K562 (cell line): ENCODE measurements around the gene CABP7. TPM values are rescaled to one million over a fixed set of nuclear protein-coding genes. Genes with fewer than 3 reads are reported as not detected.

ENCODE experiments used
- ATAC-seq: fragments of 200-7000 bp; cut with Tn5 transposase; 3 replicates; pipeline ENCODE4 v1.9.1; 2020; ENCODE audit warnings: moderate library complexity
- BruUV-seq: library from RNA; stranded (reverse); fragments of 400-500 nt; replicated peaks from 2 replicates; lab custom pipeline; 2021; lab: Mats Ljungman, UMichigan
- CTCF ChIA-PET: fragments of 300-600 bp; formaldehyde crosslinking; extraction: SDS; loops from one replicate; lab custom pipeline; 2021; ENCODE audit warnings: low intra/inter-chr PET ratio; lab: Yijun Ruan, JAX
- POLR2A ChIA-PET: fragments of 300-600, 350-650 bp; sonication (Branson Sonifier 250); formaldehyde crosslinking; extraction: SDS; loops from one replicate; lab custom pipeline; 2021; ENCODE audit warnings: antibody characterized with exemption, inconsistent platforms; lab: Yijun Ruan, JAX
- DNase-seq, 4 experiments: peaks; one replicate each; pipeline versions ENCODE4 v3.0.0 to v3.0.0-alpha.2; 2011 to 2018; ENCODE audit warnings: low spot score in 3 of 4, mixed read lengths in 3 of 4; ENCODE audit errors: extremely low read depth in 1 of 4
- FAIRE-seq: peaks from 2 replicates; lab custom pipeline; 2011; peaks lifted over from hg19 to GRCh38; lab: Jason Lieb, UNC
- H2AFZ ChIP-seq: 2 replicates; pipeline ENCODE4 v1.6.0; 2011; ENCODE audit warnings: low read depth, low read length, control low read depth, inconsistent platforms
- H3K27ac ChIP-seq: fragments of 200-600 bp; 3 replicates; pipeline ENCODE4 v1.8.0; 2011; ENCODE audit warnings: low read depth, mild to moderate bottlenecking, control low read depth, inconsistent platforms, low read length, moderate library complexity, mixed read lengths; ENCODE audit errors: extremely low read depth
- H3K27me3 ChIP-seq, 2 experiments: fragments of 300-600 bp in 1 of 2; 2 replicates in 1 of 2; 3 replicates in 1 of 2; pipeline versions ENCODE4 v1.6.0 to v1.8.0; 2011; ENCODE audit warnings: inconsistent platforms in 2 of 2, low read length in 2 of 2, mild to moderate bottlenecking in 1 of 2, mixed read lengths in 1 of 2, moderate library complexity in 1 of 2; ENCODE audit not compliant: control insufficient read depth in 2 of 2, insufficient read depth in 2 of 2
- H3K36me3 ChIP-seq: fragments of 300-600 bp; 3 replicates; pipeline ENCODE4 v1.8.0; 2011; ENCODE audit warnings: mild to moderate bottlenecking, low read length, inconsistent platforms; ENCODE audit not compliant: control insufficient read depth, insufficient read depth
- H3K4me1 ChIP-seq, 2 experiments: fragments of 200-600 bp in 1 of 2; replicated peaks in 1 of 2; 2 replicates in 1 of 2; 3 replicates in 1 of 2; pipeline versions ENCODE4 v1.5.1 to v1.8.0; 2011; ENCODE audit warnings: inconsistent platforms in 2 of 2, low read length in 2 of 2, mild to moderate bottlenecking in 1 of 2, mixed read lengths in 1 of 2, moderate library complexity in 1 of 2; ENCODE audit not compliant: control insufficient read depth in 2 of 2, insufficient read depth in 2 of 2
- H3K4me2 ChIP-seq: 2 replicates; pipeline ENCODE4 v1.6.1; 2011; ENCODE audit warnings: low read length, control low read depth, inconsistent platforms, mixed read lengths; ENCODE audit not compliant: insufficient read depth
- H3K4me3 ChIP-seq: fragments of 200-600 bp; sonication (generic), shearing (Covaris generic); 2 replicates; pipeline ENCODE4 v1.5.1; 2016; ENCODE audit warnings: control low read depth, inconsistent platforms
- H3K79me2 ChIP-seq: fragments of 200-600 bp; 3 replicates; pipeline ENCODE4 v1.8.0; 2011; ENCODE audit warnings: low read length, inconsistent platforms; ENCODE audit not compliant: control insufficient read depth, insufficient read depth
- H3K9ac ChIP-seq, 2 experiments: 2 replicates each; pipeline versions ENCODE4 v1.6.0 to v1.6.1; 2011; ENCODE audit warnings: low read depth in 2 of 2, low read length in 2 of 2, control low read depth in 1 of 2, inconsistent platforms in 1 of 2, mild to moderate bottlenecking in 1 of 2, mixed read lengths in 1 of 2; ENCODE audit not compliant: insufficient read depth in 1 of 2
- H3K9me1 ChIP-seq: one replicate; pipeline ENCODE4 v1.6.0; 2011; ENCODE audit warnings: inconsistent platforms, mild to moderate bottlenecking, low read length, moderate library complexity; ENCODE audit not compliant: control insufficient read depth, insufficient read depth
- H3K9me3 ChIP-seq: replicated peaks from 2 replicates; pipeline ENCODE4 v1.5.1; 2011; ENCODE audit warnings: low read depth, low read length, inconsistent platforms; ENCODE audit not compliant: control insufficient read depth, insufficient read depth
- H4K20me1 ChIP-seq: replicated peaks from 2 replicates; pipeline ENCODE4 v1.6.1; 2011; ENCODE audit warnings: low read length, inconsistent platforms, mixed read lengths; ENCODE audit not compliant: control insufficient read depth, insufficient read depth
- CREB1 ChIP-seq, 2 experiments: sonication (generic) in 1 of 2; formaldehyde crosslinking in 1 of 2; IDR thresholded peaks; 2 replicates each; pipeline versions ENCODE4 v1.6.1 to v1.8.0; 2012 to 2022; ENCODE audit warnings: inconsistent platforms in 1 of 2, mild to moderate bottlenecking in 1 of 2, missing genetic modification reagents in 1 of 2, moderate library complexity in 1 of 2
- FOXJ2 ChIP-seq: fragments of 200-800 bp; sonication (Bioruptor generic); IDR thresholded peaks from 2 replicates; pipeline ENCODE4 v1.6.1; 2016; ENCODE audit warnings: missing genetic modification characterization, missing compliant biosample characterization
- HEY1 ChIP-seq: fragments of 250-450 bp; sonication (Bioruptor Pico); IDR thresholded peaks from 2 replicates; pipeline ENCODE4 v1.5.0; 2020; ENCODE audit warnings: mild to moderate bottlenecking, moderate library complexity, borderline replicate concordance
- IRF2 ChIP-seq: sonication (generic); formaldehyde crosslinking; IDR thresholded peaks from 2 replicates; pipeline ENCODE4 v1.8.1; 2022; ENCODE audit warnings: mild to moderate bottlenecking, missing genetic modification reagents
- MCM2 ChIP-seq: fragments of 450-650 bp; IDR thresholded peaks from 2 replicates; pipeline ENCODE4 v1.6.1; 2017; ENCODE audit warnings: low read depth, mild to moderate bottlenecking
- RBM14 ChIP-seq: fragments of 200-400 bp; formaldehyde crosslinking; IDR thresholded peaks from 2 replicates; pipeline ENCODE4 v1.6.1; 2018; ENCODE audit warnings: low read depth, mild to moderate bottlenecking, low read length, moderate library complexity, borderline replicate concordance; ENCODE audit not compliant: insufficient read depth
- SMARCB1 ChIP-seq: IDR thresholded peaks from 2 replicates; pipeline ENCODE4 v1.6.1; 2011; ENCODE audit warnings: improper control_type of control experiment, low read depth; ENCODE audit not compliant: insufficient read length
- ZBTB1 ChIP-seq: sonication (generic); formaldehyde crosslinking; IDR thresholded peaks from 2 replicates; pipeline ENCODE4 v1.8.1; 2023; ENCODE audit warnings: missing genetic modification reagents, low read depth, mild to moderate bottlenecking, borderline replicate concordance
- ZC3H8 ChIP-seq: fragments of 450-650 bp; IDR thresholded peaks from 2 replicates; pipeline ENCODE4 v1.6.1; 2017
- ZNF668 ChIP-seq: fragments of 250-450 bp; sonication (Bioruptor Pico); IDR thresholded peaks from 2 replicates; pipeline ENCODE4 v1.8.0; 2022; ENCODE audit warnings: mild to moderate bottlenecking, inconsistent platforms
- WGBS: fragments of 100-300 bp; shearing (Covaris generic); methylation state at CpG from one replicate; pipeline ENCODE4 v1.1.6; 2016; ENCODE audit warnings: low coverage, mixed read lengths; ENCODE audit not compliant: insufficient coverage; ENCODE audit errors: missing lambda C conversion rate; 5-methylcytosine and 5-hydroxymethylcytosine counted together
- in situ Hi-C: fragments of 300-500 bp; cut with MboI; formaldehyde crosslinking; loops from 4 replicates; pipeline ENCODE4 v1.15.0; 2018; ENCODE audit warnings: inconsistent platforms, mixed read lengths
- intact Hi-C: fragments of 100-400 bp; cut with micrococcal nuclease; formaldehyde crosslinking; loops from 2 replicates; pipeline ENCODE4 v1.14.2; 2022
- polyA plus RNA-seq, 8 experiments: library from polyadenylated mRNA; depleted of rRNA in 4 of 8; stranded (reverse) in 5 of 8; unstranded in 3 of 8; fragments of >200 nt; fragmentation: Nextera tagmentation in 2 of 8; fragmentation: Illumina TruSeq in 1 of 8; extraction: Ambion mirVana in 2 of 8; extraction: Trizol in 1 of 8; gene quantifications; 2 replicates each; pipeline versions ENCODE4 v1.2.1 to v1.2.3, GENCODE V29; 2011 to 2014; ENCODE audit warnings: inconsistent platforms in 1 of 8, missing spikeins in 1 of 8
- total RNA-seq, 7 experiments: library from RNA; depleted of rRNA in 6 of 7; stranded (reverse); fragments of >200 nt in 6 of 7; fragmentation: Illumina TruSeq in 2 of 7; extraction: Trizol in 2 of 7; gene quantifications; 2 replicates each; pipeline versions ENCODE4 v1.2.1 to v1.2.3, GENCODE V29; 2011 to 2021; ENCODE audit warnings: low replicate concordance in 1 of 7
- TF ChIP-seq, protein P1 (sequence below): fragments of 200-400 bp; formaldehyde crosslinking; IDR thresholded peaks from 2 replicates; pipeline ENCODE4 v1.6.1; 2017; ENCODE audit warnings: mild to moderate bottlenecking, low read depth, low read length, moderate library complexity
- TF ChIP-seq, protein P2 (sequence below): fragments of 200-800 bp; sonication (Bioruptor generic); IDR thresholded peaks from 2 replicates; pipeline ENCODE4 v1.6.1; 2017; ENCODE audit warnings: missing genetic modification characterization, missing compliant biosample characterization
- TF ChIP-seq, protein P3 (sequence below): fragments of 250-450 bp; sonication (Bioruptor Pico); IDR thresholded peaks from 2 replicates; pipeline ENCODE4 v1.4.0; 2020

The CABP7 gene
- total and polyA plus RNA-seq, 9 of the 15 experiments (the other 6 are each of a cell fraction or from before 2014, with no cell fraction given) = not detected

DNA sequence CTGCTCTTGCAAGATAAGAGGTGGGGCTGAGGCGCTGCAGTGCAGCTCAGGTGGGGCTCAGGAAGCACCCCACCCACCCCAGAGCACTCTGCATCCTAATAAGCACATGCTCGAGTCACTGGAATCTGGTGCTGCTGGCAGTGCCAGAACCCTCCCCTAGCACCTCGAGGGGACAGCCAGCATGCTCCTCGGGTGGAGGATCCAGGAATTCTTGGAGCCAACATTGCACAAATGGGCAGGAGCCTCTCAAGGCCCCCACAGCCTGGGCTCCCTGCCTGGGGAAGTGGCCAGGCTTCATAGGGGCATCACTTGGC is 27.5 kb upstream of the CABP7 start:
- no peak overlapping the region for H3K4me3 ChIP-seq
- ATAC-seq (no peak), DNase-seq (no peak), FAIRE-seq (no peak)
- no peaks in the 10 kb centered on the region for H3K9me3 ChIP-seq
- H3K4me2 ChIP-seq = no peak overlapping the region
- H4K20me1 ChIP-seq = no peaks in the 10 kb centered on the region
- CTCF ChIA-PET = no interaction called here
- H3K36me3 ChIP-seq = peaks cover 30% of the 10 kb centered on the region; the same call in 1 of the 3 replicates
- no peak overlapping the region for H3K27ac ChIP-seq
- intact Hi-C loops = no loop called here
- no peaks in the 10 kb centered on the region for H3K27me3 ChIP-seq
- H3K9me1 ChIP-seq = peaks cover 2% of the 10 kb centered on the region
- no peaks in the 10 kb centered on the region for H3K79me2 ChIP-seq
- in situ Hi-C loops = loop anchor here (25.0 kb wide), 1 partner anchor 395 kb away; the partner anchor contains the start of gene HORMAD2
- 44% methylated on average over 4 of the region's 4 CpGs for WGBS
- H3K4me1 ChIP-seq = peaks cover 0 to 18% of the 10 kb centered on the region in 2 experiments; a peak in 2 of 5 replicates
- H3K9ac ChIP-seq = no peak overlapping the region; a peak in 1 of 4 replicates
- BruUV-seq = no TSS peak
- H2AFZ ChIP-seq = no peak overlapping the region
- POLR2A ChIA-PET = interaction anchor here (1.0 kb wide), 1 partner anchor 10 kb away, joined by 3 read pairs; no protein-coding TSS in a partner anchor
- TF ChIP-seq, protein P1, sequence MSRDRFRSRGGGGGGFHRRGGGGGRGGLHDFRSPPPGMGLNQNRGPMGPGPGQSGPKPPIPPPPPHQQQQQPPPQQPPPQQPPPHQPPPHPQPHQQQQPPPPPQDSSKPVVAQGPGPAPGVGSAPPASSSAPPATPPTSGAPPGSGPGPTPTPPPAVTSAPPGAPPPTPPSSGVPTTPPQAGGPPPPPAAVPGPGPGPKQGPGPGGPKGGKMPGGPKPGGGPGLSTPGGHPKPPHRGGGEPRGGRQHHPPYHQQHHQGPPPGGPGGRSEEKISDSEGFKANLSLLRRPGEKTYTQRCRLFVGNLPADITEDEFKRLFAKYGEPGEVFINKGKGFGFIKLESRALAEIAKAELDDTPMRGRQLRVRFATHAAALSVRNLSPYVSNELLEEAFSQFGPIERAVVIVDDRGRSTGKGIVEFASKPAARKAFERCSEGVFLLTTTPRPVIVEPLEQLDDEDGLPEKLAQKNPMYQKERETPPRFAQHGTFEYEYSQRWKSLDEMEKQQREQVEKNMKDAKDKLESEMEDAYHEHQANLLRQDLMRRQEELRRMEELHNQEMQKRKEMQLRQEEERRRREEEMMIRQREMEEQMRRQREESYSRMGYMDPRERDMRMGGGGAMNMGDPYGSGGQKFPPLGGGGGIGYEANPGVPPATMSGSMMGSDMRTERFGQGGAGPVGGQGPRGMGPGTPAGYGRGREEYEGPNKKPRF = no peak
- no peak for TF ChIP-seq FOXJ2 (tag)
- TF ChIP-seq IRF2 = no peak
- TF ChIP-seq ZNF668 (CRISPR knock-in tag) = no peak
- TF ChIP-seq, protein P2, sequence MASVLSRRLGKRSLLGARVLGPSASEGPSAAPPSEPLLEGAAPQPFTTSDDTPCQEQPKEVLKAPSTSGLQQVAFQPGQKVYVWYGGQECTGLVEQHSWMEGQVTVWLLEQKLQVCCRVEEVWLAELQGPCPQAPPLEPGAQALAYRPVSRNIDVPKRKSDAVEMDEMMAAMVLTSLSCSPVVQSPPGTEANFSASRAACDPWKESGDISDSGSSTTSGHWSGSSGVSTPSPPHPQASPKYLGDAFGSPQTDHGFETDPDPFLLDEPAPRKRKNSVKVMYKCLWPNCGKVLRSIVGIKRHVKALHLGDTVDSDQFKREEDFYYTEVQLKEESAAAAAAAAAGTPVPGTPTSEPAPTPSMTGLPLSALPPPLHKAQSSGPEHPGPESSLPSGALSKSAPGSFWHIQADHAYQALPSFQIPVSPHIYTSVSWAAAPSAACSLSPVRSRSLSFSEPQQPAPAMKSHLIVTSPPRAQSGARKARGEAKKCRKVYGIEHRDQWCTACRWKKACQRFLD (CRISPR knock-in tag) = no peak
- no peak for TF ChIP-seq SMARCB1
- no peak for TF ChIP-seq RBM14
- TF ChIP-seq ZBTB1 (CRISPR knock-in tag) = no peak
- no peak for TF ChIP-seq MCM2
- TF ChIP-seq ZC3H8 = no peak
- no peak for TF ChIP-seq HEY1 (CRISPR knock-in tag)
- TF ChIP-seq, protein P3, sequence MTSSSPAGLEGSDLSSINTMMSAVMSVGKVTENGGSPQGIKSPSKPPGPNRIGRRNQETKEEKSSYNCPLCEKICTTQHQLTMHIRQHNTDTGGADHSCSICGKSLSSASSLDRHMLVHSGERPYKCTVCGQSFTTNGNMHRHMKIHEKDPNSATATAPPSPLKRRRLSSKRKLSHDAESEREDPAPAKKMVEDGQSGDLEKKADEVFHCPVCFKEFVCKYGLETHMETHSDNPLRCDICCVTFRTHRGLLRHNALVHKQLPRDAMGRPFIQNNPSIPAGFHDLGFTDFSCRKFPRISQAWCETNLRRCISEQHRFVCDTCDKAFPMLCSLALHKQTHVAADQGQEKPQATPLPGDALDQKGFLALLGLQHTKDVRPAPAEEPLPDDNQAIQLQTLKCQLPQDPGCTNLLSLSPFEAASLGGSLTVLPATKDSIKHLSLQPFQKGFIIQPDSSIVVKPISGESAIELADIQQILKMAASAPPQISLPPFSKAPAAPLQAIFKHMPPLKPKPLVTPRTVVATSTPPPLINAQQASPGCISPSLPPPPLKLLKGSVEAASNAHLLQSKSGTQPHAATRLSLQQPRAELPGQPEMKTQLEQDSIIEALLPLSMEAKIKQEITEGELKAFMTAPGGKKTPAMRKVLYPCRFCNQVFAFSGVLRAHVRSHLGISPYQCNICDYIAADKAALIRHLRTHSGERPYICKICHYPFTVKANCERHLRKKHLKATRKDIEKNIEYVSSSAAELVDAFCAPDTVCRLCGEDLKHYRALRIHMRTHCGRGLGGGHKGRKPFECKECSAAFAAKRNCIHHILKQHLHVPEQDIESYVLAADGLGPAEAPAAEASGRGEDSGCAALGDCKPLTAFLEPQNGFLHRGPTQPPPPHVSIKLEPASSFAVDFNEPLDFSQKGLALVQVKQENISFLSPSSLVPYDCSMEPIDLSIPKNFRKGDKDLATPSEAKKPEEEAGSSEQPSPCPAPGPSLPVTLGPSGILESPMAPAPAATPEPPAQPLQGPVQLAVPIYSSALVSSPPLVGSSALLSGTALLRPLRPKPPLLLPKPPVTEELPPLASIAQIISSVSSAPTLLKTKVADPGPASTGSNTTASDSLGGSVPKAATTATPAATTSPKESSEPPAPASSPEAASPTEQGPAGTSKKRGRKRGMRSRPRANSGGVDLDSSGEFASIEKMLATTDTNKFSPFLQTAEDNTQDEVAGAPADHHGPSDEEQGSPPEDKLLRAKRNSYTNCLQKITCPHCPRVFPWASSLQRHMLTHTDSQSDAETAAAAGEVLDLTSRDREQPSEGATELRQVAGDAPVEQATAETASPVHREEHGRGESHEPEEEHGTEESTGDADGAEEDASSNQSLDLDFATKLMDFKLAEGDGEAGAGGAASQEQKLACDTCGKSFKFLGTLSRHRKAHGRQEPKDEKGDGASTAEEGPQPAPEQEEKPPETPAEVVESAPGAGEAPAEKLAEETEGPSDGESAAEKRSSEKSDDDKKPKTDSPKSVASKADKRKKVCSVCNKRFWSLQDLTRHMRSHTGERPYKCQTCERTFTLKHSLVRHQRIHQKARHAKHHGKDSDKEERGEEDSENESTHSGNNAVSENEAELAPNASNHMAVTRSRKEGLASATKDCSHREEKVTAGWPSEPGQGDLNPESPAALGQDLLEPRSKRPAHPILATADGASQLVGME (CRISPR knock-in tag) = no peak
- no peak for TF ChIP-seq CREB1 (IDR thresholded peaks at IDR 0.05)
- TF ChIP-seq CREB1 (CRISPR knock-in tag; IDR thresholded peaks at IDR 0.05) = no peak
